Activated CD4-positive, alpha-beta T cell treated with anti-CD3 and anti-CD28 coated beads, Interleukin-2, Interleukin-4, amounts not matched to agents 100 ng/mL and 50 ng/mL, durations not matched to agents 16 hours and 8 hours (primary cell): ENCODE results near the gene MRAS.

ENCODE experiments used
- DNase-seq: peaks from one replicate; pipeline ENCODE4 v3.0.0-alpha.2; 2020; ENCODE audit warnings: low spot score

MRAS gene

GRCh38 chr3:138340511-138340910 is 7.9 kb upstream of the MRAS start:
- DNase-seq: no peak

GRCh38 chr3:138344754-138345153 is 3.6 kb upstream of the MRAS start:
- no peak for DNase-seq

GRCh38 chr3:138348754-138349739 is 668 bp downstream of the MRAS start:
- DNase-seq: no peak

GRCh38 chr3:138349926-138350665 is 1.7 kb downstream of the MRAS start:
- DNase-seq: no peak

- DNase-seq: no peak
These were observed 2.8 kb downstream of the MRAS start for GRCh38 chr3:138351151-138351550.

GRCh38 chr3:138351916-138352550 is 3.7 kb downstream of the MRAS start:
- no peak for DNase-seq

GRCh38 chr3:138354376-138354775 is 6.0 kb downstream of the MRAS start:
- no peak for DNase-seq

- no peak for DNase-seq
These were observed 6.7 kb downstream of the MRAS start for GRCh38 chr3:138355071-138355470.

GRCh38 chr3:138356730-138357405 is 8.5 kb downstream of the MRAS start:
- no peak for DNase-seq

GRCh38 chr3:138359148-138359918 is 11.0 kb downstream of the MRAS start:
- no peak for DNase-seq

- DNase-seq: no peak
These were observed 11.8 kb downstream of the MRAS start for GRCh38 chr3:138359919-138360868.

GRCh38 chr3:138360869-138361525 is 12.6 kb downstream of the MRAS start:
- DNase-seq: no peak

GRCh38 chr3:138361561-138361971 is 13.2 kb downstream of the MRAS start:
- no peak for DNase-seq

GRCh38 chr3:138362538-138362937 is 14.2 kb downstream of the MRAS start:
- DNase-seq: no peak

- no peak for DNase-seq
These were observed 14.9 kb downstream of the MRAS start for GRCh38 chr3:138363322-138363721.

- DNase-seq: no peak
These were observed 16.2 kb downstream of the MRAS start for GRCh38 chr3:138364356-138365252.

GRCh38 chr3:138365253-138365555 is 16.8 kb downstream of the MRAS start:
- no peak for DNase-seq

- DNase-seq: no peak
These were observed 17.8 kb downstream of the MRAS start for GRCh38 chr3:138366006-138366759.
